RCC 7860 (cell line): ENCODE results near the gene HES2.
"Not testable (repeated sequence)": the region's sequence is repeated elsewhere in the genome, so short reads cannot be mapped to it uniquely, and the experiment has no call there.

Experiments used
- DNase-seq: peaks from one replicate; pipeline ENCODE4 v3.0.0-alpha.2; 2015; ENCODE audit warnings: low spot score
- FAIRE-seq: peaks from 2 replicates; lab custom pipeline; 2012; peaks lifted over from hg19 to GRCh38; lab: Jason Lieb, UNC

Gene HES2

DNA sequence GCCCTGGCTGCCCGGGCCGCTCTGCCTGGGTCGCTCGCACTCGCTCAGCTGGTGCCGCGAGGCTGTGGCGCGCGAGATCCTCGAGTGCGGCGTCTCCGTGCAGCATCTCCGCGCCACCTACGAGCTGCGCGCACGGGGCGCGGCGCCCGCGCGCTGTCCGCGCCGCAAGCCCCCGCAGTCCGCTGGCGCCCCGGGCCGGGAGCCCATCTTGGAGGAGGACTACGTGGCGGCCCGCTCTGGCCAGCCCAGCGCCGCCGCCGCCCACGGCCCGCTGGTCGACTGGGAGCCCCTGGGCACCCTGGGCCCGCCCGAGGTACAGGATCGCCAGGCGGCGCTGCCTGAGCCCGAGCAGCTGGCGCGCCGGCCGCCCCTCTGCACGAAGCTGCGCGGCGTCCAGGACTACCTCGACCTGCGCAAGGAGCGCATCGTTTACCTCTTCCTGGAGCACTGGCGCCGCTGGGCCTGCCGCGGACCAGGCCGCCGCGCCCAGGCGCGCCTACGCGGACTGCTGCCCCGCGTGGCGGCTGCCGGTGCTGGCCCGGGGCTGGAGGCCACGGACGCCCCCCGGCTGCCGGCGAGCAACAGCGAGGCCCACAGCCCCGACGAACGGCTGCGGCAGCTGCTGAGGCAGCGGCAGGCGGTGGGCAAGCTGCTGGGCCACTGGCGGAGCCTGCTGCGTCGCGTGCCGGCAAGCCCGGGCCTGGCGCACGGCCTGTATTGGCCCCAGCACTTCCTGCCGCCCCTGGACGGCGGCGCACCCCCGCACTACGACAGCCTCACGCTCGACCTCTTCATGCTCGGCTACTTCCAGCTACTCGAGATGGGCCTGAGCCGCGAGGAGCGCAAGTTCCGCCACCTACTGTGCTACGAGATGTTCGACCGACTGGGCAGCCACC, 35.4 kb upstream of the HES2 start:
- DNase-seq = no peak
- FAIRE-seq = no peak

DNA sequence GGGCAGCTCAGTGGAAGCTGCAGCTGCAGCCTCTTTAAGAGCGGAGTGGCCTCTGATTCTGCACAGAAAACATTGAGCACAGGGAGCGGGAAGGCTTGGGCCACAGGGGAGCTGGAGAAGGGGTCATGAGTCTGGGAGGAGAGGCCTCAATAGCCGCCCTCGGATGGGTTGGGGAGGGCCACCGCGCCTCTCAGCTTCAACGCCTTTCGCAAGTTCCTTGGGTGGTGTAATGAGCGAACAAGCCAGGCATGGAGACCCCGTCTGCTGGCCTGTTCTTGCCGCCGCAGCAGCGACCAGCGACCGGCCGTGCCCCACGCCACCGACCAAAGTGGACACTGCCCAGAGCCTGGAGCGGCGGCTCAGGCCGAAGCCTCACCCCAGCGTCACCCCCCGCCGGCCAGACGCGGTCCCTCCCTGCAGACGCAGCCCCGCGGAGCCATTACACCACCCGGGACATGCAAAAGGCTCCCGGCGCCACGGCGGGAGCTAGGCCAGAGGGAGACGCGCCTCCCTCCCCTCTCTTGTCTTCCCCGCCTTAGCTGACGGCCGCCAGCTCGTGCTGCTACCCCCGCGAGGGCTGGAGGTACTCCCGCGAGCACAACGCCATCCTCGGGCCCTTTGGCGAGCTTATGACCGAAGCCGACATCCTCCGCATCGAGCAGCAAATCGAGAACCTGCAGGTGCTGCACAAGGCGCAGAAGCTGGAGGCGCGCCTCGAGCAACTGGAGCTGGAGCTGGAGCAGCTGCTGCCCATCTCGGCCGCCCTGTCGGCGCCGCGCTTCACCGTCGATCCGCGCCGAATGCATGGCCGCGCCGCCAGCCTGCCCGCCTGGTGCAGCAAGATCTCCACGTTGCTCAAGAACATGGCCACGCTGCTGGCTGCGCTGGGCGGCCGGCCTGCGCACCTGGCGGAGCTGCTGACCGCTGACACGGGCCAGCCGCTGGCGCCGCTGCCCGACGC, 34.5 kb upstream of the HES2 start:
- not testable (repeated sequence) for FAIRE-seq, DNase-seq

DNA sequence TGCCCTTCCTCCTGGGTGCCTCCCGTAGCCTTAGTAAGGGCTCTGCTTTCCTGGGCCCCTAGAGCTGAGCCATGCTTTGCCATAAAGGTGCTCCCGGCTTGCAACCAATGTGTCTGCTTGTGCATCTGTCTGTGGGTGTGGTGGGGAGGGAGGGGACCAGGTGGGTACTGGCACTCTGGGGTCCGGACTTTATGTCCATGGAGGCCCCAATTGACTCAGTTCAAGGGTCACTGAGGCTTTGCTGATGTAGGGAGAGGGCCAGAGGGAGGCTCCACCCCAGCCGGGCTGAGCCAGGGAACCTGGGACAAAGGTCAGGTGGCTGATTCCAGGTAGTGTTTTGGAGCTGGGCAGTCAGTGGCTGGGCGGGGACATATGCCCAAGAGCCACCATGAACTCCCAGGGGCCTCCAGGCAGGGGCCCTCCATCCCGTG, 31.2 kb upstream of the HES2 start:
- FAIRE-seq (no peak), DNase-seq (no peak)

DNA sequence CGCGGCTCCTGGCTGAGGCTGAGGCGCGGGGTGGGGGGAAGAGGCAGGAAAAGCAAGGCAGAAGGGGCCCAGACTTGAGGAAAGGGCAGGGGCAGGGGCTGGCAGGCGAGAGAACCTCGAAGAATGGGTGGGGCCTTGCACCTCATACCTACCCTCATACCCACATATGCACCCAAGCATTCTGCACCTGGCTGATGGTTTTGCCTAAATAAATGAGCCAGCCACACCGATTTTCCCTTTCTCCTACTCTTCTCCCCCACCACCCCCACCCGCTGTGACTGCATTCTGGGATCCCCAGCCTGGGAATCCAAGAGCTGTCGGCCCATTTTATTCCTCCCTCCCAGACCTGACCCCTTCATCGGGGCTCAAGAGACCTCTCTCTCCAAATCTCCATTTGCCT, 30.8 kb upstream of the HES2 start:
- DNase-seq = not testable (repeated sequence)

DNA sequence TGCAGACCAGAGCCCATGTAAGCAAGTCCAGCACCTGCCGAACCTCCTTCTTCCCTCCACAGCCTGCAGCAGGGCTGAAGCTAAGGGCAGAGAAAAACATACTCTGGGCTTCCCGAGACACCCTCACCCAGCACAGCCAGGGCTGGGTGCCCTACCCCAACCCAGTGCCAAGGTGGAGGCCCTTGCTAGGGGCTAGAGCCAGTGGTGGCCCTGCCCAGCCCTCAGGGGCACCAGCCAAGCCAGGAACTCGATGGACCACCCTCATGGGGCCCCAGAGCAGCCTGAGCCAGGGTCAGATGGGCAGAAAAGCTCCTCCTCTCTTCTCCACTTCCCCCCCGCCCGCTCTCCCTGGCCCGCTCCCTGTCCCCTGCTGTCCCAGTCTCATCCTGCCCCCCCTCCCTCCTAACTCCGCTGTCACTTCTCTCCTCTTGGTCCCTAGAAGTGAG, 30.3 kb upstream of the HES2 start:
- FAIRE-seq (no peak), DNase-seq (no peak)

More for the DNA sequence above, 30.8 kb upstream of the HES2 start:
- not testable (repeated sequence) for FAIRE-seq

DNA sequence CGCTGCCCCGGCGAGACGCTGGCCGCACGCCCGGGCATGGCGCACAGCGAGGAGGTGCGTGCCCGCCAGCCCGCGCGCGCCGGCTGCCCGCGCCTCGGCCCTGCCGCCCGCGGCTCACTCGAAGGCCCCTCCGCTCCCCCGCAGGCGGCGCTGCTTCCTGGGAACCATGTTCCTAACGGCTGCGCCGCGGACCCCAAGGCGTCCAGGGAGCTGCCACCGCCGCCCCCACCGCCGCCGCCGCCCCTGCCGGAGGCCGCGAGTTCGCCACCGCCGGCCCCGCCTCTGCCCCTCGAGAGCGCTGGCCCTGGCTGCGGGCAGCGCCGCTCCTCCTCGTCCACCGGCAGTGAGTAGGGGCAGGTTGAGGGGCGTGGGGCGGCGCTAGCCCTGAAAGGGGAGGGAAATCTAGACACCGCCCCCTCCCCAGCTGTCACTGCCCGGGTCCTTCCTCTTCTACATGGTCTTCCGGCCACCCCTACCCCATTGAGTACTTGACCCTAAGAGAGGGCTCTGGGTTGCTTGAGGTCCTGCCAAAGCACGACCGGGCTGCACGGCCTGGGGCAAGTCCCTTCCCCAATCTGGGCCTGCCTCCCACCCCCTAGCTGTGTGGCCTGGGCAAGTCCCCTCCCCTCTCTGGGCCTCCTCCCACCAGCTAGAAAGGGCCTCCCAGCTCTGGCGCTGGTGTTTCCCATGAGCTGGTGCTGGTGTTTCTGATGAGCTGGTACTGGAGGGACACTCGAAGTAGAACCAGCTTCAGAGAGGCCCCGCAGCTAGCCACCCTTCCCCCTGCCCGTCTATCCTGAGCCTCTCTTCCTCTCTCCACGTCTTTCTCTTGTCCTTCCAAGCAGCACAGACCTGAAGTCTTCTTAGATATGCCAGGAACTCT, 29.3 kb upstream of the HES2 start:
- FAIRE-seq = no peak

DNA sequence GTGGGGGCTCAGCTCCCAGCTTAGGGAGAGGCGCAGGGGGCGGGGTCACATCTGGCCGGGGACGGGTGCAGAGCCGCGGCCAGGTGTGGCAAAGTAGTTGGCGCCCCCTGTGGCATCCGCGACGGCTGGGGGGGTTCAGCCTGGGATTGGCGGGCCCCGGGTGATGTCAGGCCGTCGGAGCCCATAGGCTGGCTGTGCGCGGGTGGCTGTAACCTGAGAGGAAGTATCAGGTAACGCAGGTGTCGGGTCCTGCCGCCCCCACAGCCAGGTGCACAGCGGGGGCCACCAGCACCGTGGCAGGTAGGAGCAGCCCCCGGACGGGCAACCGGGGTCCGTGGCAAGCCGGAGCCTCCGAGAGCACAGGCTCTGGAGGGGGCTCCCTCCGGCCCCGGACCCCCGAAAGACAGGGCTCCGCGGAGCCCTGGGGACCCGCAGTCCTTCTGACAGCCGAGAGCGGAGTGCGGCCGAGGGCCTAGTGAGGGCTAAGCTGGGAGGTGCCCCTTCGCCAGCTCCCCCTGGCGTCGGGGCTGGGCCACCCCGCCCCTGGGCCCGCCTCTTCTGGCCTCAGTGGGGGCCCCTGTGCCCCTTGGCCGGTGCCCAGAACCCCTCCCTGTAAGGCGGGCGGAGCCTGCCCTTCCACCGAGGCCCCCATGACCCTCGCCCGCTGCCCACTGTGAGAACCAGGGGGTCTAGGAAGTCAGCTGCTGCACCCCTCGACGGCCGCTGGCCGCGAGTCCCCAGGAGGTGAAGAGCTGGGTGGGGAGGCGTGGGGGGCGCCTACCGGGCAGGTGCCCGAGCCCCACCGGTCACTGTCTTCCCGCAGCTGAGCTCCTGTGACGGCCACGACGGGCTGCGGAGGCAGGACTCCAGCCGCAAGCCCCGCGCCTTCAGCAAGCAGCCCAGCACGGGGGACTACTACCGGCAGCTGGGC, 28.4 kb upstream of the HES2 start:
- FAIRE-seq (no peak), DNase-seq (no peak)

More for the DNA sequence above, 29.3 kb upstream of the HES2 start:
- no peak for DNase-seq

DNA sequence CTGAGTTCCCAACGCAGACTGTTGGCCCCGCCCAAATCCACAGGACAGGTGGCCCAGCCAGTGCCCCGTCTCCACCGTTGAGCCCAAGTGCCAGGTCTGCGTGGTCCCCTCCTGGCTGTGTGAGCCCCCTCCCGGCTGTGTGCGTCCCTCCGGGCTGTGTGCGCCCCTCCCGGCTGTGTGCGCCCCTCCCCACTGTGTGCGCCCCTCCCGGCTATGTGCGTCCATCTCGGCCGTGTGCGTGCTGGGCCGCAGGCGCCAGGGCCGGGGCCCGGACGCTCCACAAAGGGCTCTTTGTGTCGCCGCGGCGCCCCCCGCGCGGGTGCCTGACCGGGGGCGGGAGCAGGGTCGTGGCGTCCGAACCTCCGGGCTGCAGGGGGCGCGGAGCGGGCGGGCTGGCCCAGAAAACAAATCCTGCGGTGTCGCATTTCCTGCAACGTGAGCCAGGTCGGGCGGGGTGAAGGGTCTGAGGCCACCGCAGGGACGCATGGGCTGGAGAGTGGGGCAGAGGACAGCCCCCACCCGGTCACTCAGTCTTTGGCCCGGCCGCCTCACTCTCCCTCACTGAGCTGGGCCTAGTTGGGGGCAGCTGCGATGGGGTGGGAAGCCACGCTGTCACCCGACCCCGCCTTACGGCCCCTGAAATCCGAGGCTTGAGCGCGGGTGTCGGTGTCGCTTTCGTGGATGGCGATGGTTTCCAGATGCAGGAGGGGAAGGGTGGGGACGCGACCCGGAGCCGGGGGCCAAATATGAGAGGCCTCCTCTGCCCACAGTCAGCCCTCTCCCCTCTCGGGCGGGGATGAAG, 27.5 kb upstream of the HES2 start:
- DNase-seq (no peak), FAIRE-seq (no peak)

DNA sequence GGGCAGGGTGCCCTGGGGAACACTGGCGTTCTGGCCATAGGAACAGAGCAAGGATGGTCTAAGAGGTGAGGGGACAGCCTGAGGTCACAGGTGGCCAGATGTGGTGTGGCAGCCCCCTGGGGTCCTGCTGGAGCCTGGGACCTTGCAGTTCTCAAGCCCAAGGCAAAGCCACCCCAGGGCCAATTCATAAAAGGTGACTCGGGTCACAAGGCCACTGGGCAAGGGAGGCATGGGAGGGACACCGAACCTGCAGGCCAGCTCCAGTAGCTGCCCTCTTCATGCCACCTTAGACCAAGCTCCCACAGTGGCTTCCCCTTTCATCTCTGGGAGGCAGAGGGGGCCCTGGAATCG, 26.9 kb upstream of the HES2 start:
- no peak for DNase-seq
- FAIRE-seq = no peak

DNA sequence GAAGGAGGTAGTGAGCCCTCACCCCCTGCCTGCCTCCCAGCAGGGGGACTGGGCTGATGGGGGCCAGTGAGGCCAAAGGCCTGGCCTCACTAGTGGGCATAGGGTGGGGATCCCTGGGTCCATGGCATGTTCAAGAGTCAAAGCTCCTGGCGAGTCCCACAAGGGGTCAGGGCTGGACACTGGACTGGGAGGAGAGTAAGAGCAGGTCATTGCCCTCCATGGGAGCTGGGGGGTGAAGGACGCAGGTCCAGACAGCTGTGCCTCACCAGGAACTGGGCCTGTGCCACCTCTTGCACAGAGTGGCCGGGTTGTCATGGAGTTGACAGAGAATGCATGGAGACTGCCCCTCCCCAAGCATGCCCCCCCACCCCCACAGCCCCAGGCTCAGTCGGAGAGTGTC, 26.2 kb upstream of the HES2 start:
- DNase-seq, FAIRE-seq: not testable (repeated sequence)

DNA sequence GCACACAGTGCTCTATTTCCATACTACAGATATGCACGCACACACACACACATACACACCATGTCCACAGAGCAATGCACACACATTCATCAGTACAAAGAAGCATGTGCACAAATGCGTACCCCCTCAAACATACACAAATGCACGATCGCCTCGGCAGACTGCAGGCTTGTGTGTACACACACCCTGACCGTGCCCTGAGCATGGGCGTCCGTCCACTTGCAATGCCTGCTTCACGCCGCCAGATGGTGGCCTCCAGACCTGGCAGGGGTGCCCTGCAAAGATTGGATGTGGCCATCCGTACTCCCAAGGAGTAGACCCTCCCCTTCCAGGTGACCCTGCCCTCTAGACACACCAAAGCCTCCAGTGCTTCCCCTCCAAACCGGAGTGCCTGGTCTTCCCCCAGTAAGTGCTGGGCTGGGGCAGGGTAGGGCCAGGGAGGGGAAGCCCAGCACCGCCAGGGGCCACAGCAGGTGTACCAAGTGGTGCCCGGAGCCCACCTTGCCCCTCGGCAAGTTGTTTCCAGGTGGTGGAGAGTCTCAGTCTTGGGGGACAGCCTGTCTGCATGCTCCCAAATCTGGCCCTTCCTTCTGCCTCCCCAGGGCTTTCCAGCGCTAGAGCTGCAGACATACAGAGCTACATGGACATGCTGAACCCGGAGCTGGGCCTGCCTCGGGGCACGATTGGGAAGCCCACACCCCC, 25.5 kb upstream of the HES2 start:
- DNase-seq = no peak
- no peak for FAIRE-seq

DNA sequence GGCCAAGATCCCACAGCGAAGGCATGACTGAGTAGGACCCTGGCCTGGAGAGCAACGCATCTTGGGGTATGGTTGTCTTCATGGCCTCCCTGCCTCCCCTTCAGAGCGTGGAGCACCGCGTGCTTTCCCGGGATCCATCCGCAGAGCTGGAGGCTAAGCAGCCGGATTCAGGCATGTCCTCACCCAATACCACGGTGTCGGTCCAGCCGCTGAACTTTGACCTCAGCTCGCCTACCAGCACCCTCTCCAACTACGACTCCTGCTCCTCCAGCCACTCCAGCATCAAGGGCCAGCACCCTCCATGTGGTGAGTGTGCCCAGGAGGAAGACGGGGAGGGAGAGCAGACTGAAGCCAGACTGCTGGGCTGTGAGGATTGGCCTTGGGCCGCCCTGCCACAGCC, 24.7 kb upstream of the HES2 start:
- no peak for DNase-seq

DNA sequence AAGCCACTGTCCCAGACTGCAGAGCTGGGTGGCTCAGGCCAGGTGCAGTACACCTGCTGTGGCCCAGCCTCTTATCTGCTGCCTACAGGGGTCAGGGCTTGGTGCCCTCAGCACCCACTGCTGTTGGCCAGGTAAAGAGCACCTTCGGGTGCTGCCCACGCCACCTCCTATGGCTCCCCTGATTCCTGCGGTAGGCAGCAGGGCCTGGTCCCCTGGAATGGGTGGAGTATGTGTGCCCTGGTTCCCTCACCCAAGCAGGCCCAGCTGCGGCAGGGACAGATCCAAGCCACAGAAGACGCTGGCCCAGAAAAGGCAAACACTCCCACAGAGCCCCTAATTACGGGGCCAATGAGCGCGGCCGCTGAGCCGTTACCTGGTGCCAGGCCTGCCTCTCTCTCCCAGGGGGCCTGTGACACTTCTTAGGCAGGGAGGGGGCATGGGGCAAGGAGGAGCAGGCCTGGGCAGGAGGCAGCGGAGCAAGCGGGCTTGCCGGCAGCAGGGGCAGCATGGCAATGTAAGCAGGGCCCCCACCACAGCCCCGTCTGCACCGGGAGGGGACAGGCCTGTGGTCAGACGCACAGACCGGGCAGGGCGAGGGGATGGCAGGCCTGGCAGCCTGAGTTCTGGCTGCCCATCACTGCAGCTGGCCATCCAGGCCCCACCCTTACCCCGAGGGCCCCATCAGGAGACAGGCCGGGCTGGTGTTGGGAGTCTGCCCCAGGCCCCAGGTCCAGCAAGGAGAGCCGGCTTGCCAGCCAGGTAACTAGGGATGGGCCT, 23.8 kb upstream of the HES2 start:
- no peak for FAIRE-seq
- no peak for DNase-seq

More for the DNA sequence above, 24.7 kb upstream of the HES2 start:
- FAIRE-seq = no peak

DNA sequence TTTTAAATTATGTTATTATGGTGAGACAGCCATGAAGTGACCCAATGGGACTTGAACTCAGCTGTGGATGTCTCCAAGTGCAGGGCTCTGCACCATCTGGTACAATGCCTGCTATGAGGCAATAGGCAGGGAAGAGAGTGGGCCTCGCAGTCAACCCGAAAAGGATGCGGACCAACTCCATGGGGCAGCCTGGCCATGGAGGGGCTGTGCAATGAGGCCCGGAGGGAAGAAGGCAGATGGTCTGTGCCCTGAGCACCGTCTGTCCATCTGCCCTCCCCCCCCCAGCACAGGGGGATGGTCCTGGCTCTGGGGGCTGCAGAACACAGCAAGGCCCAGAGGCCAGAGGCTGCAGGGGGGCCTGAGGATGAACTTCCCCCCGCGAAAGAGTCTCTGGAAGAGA, 21.9 kb upstream of the HES2 start:
- FAIRE-seq = no peak

DNA sequence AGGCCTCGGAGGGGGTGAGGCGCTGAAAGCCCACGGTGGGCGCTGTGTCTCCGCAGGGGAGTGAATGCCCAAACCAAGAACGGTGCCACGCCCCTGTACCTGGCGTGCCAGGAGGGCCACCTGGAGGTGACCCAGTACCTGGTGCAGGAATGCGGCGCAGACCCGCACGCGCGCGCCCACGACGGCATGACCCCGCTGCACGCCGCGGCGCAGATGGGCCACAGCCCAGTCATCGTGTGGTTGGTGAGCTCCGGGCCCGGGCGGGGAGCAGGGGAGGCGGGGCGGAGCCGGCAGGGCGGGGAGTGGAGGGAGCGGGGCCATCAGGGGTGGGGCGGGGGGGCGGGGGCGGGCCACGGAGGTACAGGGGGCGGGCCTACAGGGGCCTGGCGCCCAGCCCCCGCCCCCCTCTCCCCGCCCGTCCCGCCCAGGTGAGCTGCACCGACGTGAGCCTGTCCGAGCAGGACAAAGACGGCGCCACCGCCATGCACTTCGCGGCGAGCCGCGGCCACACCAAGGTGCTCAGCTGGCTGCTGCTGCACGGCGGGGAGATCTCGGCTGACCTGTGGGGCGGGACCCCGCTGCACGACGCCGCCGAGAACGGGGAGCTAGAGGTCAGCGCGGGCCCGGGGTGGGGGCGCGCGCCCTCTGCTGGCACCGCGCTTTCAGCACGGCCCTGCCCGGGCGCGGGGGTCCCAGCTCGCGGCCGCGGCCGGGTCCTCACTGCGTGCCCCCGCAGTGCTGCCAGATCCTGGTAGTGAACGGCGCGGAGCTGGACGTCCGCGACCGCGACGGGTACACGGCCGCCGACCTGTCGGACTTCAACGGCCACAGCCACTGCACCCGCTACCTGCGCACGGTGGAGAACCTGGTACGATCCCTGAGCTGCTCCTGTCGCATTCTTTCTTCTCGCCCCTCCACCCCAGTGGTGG, 20.7 kb upstream of the HES2 start:
- FAIRE-seq = no peak
- DNase-seq = peak; percentile 59

More for the DNA sequence above, 21.9 kb upstream of the HES2 start:
- no peak for DNase-seq

DNA sequence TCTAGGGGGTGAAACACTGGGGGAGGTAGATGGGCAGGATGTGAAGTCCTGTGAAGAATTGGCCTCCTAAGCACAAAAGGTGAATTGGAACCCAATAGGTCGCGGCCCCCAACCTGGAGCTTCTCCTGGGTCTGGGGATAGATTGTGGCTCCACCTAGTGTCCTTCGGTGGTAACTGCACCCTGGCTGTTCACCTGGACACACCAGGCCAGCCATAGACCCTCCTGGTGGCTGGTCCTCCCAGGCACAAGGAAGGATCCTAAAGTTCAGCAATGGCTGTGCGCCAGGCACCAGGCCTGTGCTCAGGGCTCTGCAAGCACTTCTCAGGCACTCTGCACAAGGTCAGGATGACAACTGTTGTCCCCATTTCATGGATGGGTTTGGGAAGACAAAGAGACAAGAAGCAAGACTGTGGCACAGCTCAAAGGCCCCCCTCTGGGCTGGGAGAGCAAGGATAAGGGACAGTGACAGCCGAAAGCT, 18.4 kb upstream of the HES2 start:
- FAIRE-seq = no peak
- peak; percentile 52 for DNase-seq
